Endothelial cell of umbilical vein (primary cell): ENCODE results near the gene GMCL2.

Experiments used
- EZH2 ChIP-seq: IDR thresholded peaks from 2 replicates; pipeline ENCODE4 v1.6.1; 2012; ENCODE audit warnings: borderline replicate concordance, low read depth, mild to moderate bottlenecking, moderate library complexity, low read length, inconsistent platforms; ENCODE audit not compliant: severe bottlenecking
- GATA2 ChIP-seq: IDR thresholded peaks from 2 replicates; pipeline ENCODE4 v1.7.0; 2011; ENCODE audit warnings: low read depth, mild to moderate bottlenecking, moderate library complexity, mixed read lengths, low read length; ENCODE audit not compliant: insufficient read length, insufficient read depth
- POLR2AphosphoS5 ChIP-seq: IDR thresholded peaks from 2 replicates; pipeline ENCODE4 v1.6.1; 2012; ENCODE audit warnings: low read depth, mild to moderate bottlenecking, control low read depth, low read length, moderate library complexity; ENCODE audit not compliant: insufficient read depth
- TF ChIP-seq, protein P1 (sequence below), 2 donors: IDR thresholded peaks; 1 replicate in 1 of 2; 2 replicates in 1 of 2; pipeline ENCODE4 v1.5.1; 2011; ENCODE audit warnings: low read length in 2 of 2, mild to moderate bottlenecking in 2 of 2, moderate library complexity in 2 of 2, control low read depth in 1 of 2, inconsistent platforms in 1 of 2, low read depth in 1 of 2; ENCODE audit not compliant: insufficient read depth in 1 of 2; ENCODE audit errors: extremely low read depth in 1 of 2

GRCh38 chr5:178225174-178225573 lies 38.0 kb upstream of the GMCL2 start:
- TF ChIP-seq, protein P1, sequence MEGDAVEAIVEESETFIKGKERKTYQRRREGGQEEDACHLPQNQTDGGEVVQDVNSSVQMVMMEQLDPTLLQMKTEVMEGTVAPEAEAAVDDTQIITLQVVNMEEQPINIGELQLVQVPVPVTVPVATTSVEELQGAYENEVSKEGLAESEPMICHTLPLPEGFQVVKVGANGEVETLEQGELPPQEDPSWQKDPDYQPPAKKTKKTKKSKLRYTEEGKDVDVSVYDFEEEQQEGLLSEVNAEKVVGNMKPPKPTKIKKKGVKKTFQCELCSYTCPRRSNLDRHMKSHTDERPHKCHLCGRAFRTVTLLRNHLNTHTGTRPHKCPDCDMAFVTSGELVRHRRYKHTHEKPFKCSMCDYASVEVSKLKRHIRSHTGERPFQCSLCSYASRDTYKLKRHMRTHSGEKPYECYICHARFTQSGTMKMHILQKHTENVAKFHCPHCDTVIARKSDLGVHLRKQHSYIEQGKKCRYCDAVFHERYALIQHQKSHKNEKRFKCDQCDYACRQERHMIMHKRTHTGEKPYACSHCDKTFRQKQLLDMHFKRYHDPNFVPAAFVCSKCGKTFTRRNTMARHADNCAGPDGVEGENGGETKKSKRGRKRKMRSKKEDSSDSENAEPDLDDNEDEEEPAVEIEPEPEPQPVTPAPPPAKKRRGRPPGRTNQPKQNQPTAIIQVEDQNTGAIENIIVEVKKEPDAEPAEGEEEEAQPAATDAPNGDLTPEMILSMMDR (IDR thresholded peaks at IDR 0.05; ENCODE audit: extremely low read depth in 1 of 2, insufficient read depth in 1 of 2, low read depth in 1 of 2, low read length in 2 of 2) = no peak
- TF ChIP-seq EZH2 = no peak
- TF ChIP-seq GATA2 = no peak
- no peak for TF ChIP-seq POLR2AphosphoS5
